Thyroid gland (tissue), 4 donors: ENCODE data around the gene CLEC3A.

ENCODE experiments used
- CTCF ChIP-seq, 6 experiments: fragments of 200-600 bp in 3 of 6; fragments of 450-650 bp in 3 of 6; sonication (generic) in 3 of 6; IDR thresholded peaks; one replicate each; pipeline ENCODE4 v1.5.1; 2016 to 2019; ENCODE audit warnings: antibody characterized with exemption in 6 of 6, mild to moderate bottlenecking in 2 of 6, inconsistent platforms in 1 of 6, moderate library complexity in 1 of 6
- POLR2A ChIP-seq, 2 donors: fragments of 450-650 bp; IDR thresholded peaks; one replicate each; pipeline ENCODE4 v1.6.1; 2017; ENCODE audit warnings: antibody characterized with exemption in 2 of 2, mild to moderate bottlenecking in 2 of 2, moderate library complexity in 1 of 2

GRCh38 chr16:78022347-78023060 lies at the start of gene CLEC3A:
- TF ChIP-seq CTCF (IDR thresholded peaks at IDR 0.05) = no peak
- no peak for TF ChIP-seq POLR2A (IDR thresholded peaks at IDR 0.05)
